ENCODE results near the gene OCEL1.

DNA sequence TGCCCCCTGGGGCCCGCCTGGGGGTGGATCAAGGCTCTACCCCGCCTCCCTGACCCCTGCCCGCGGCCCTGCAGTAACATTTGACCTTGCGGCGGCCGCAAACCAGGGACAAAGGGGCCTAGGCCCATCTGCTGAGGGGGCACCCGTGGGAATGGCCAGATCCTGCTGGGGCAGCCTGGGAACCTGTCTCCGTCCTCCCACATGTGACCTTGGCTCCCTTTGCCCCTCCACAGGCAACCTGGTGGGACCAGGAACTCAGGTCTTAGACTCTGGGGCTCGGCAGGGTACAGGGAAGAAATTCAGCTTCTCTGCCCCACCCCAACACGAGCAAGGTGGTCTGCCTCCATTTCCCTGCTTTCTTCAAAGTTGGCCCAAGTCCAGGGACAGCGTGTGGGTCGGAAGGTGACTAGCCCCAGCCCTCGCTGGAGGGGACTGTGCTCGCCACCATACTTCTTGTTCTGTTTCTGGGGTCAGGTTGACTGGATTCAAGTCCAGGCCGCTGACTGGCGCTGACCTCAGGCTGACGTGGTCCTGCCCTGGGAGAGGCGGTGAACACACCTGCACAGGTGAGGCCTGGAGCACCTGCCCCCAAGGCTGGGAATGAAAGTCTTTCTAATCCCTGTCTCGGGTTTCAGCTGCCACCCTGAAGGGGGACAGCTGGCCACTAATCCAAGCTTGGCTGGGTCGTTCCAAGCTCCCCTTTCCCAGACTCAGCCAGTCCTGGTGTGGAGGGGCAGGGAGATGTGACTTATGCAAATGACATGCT is 22.2 kb downstream of the OCEL1 start:
- TF ChIP-seq PAX8 (CRISPR knock-in tag; IDR thresholded peaks at IDR 0.05; ENCODE audit: borderline replicate concordance) (no peak), MYNN (CRISPR knock-in tag; IDR thresholded peaks at IDR 0.05; ENCODE audit: low read depth) (no peak), RAD21 (CRISPR knock-in tag; IDR thresholded peaks at IDR 0.05) (peak; percentile 57; the same call in 1 of the 2 replicates)
- TF ChIP-seq, protein P1, sequence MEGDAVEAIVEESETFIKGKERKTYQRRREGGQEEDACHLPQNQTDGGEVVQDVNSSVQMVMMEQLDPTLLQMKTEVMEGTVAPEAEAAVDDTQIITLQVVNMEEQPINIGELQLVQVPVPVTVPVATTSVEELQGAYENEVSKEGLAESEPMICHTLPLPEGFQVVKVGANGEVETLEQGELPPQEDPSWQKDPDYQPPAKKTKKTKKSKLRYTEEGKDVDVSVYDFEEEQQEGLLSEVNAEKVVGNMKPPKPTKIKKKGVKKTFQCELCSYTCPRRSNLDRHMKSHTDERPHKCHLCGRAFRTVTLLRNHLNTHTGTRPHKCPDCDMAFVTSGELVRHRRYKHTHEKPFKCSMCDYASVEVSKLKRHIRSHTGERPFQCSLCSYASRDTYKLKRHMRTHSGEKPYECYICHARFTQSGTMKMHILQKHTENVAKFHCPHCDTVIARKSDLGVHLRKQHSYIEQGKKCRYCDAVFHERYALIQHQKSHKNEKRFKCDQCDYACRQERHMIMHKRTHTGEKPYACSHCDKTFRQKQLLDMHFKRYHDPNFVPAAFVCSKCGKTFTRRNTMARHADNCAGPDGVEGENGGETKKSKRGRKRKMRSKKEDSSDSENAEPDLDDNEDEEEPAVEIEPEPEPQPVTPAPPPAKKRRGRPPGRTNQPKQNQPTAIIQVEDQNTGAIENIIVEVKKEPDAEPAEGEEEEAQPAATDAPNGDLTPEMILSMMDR (CRISPR knock-in tag; IDR thresholded peaks at IDR 0.05), result peak; percentile 30
- TF ChIP-seq, protein P2, sequence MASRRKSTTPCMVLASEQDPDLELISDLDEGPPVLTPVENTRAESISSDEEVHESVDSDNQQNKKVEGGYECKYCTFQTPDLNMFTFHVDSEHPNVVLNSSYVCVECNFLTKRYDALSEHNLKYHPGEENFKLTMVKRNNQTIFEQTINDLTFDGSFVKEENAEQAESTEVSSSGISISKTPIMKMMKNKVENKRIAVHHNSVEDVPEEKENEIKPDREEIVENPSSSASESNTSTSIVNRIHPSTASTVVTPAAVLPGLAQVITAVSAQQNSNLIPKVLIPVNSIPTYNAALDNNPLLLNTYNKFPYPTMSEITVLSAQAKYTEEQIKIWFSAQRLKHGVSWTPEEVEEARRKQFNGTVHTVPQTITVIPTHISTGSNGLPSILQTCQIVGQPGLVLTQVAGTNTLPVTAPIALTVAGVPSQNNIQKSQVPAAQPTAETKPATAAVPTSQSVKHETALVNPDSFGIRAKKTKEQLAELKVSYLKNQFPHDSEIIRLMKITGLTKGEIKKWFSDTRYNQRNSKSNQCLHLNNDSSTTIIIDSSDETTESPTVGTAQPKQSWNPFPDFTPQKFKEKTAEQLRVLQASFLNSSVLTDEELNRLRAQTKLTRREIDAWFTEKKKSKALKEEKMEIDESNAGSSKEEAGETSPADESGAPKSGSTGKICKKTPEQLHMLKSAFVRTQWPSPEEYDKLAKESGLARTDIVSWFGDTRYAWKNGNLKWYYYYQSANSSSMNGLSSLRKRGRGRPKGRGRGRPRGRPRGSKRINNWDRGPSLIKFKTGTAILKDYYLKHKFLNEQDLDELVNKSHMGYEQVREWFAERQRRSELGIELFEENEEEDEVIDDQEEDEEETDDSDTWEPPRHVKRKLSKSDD (CRISPR knock-in tag; IDR thresholded peaks at IDR 0.05; ENCODE audit: low read depth), result peak; percentile 80
- TF ChIP-seq, protein P3, sequence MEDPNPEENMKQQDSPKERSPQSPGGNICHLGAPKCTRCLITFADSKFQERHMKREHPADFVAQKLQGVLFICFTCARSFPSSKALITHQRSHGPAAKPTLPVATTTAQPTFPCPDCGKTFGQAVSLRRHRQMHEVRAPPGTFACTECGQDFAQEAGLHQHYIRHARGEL (CRISPR knock-in tag; IDR thresholded peaks at IDR 0.05), result 0 out of 2 replicates have a peak, but pooled peaks have one; percentile 69

Data from HepG2 (cell line).